Activated CD8-positive, alpha-beta memory T cell treated with anti-CD3 and anti-CD28 coated beads, Interleukin-2, amount 50 U/mL, for 24 hours (primary cell): ENCODE results near the gene PLOD3.

Experiments used
- DNase-seq: peaks from one replicate; pipeline ENCODE4 v3.0.0-alpha.2; 2020; ENCODE audit errors: extremely low read depth

PLOD3 gene

GRCh38 chr7:101165958-101166647, 51.3 kb downstream of the PLOD3 start:
- no peak for DNase-seq

- DNase-seq, result peak; percentile 73
Observed at GRCh38 chr7:101165075-101165957, 52.1 kb downstream of the PLOD3 start, which contains the start of gene VGF. TSS of gene VGF (minus strand) at chr7:101165569. CDS start at chr7:101164843, 726 bp downstream.

GRCh38 chr7:101164071-101164840, 53.1 kb downstream of the PLOD3 start:
- DNase-seq, result no peak

- DNase-seq, result no peak
Observed at GRCh38 chr7:101163279-101164070, 53.9 kb downstream of the PLOD3 start.

- DNase-seq, result no peak
Observed at GRCh38 chr7:101162551-101163278, 54.7 kb downstream of the PLOD3 start.

GRCh38 chr7:101161692-101162471, 55.5 kb downstream of the PLOD3 start:
- DNase-seq, result no peak

- DNase-seq, result no peak
Observed at GRCh38 chr7:101160910-101161309, 56.5 kb downstream of the PLOD3 start.

GRCh38 chr7:101159696-101160674, 57.4 kb downstream of the PLOD3 start:
- DNase-seq, result no peak

- no peak for DNase-seq
Observed at GRCh38 chr7:101156866-101157589, 60.4 kb downstream of the PLOD3 start.

- DNase-seq, result no peak
Observed at GRCh38 chr7:101156277-101156676, 61.1 kb downstream of the PLOD3 start.
